CMK (cell line): ENCODE data around the gene DDI1.
"Not testable (repeated sequence)": the region's sequence is repeated elsewhere in the genome, so short reads cannot be mapped to it uniquely, and the experiment has no call there.

Experiments used
- DNase-seq: peaks from one replicate; pipeline ENCODE4 v3.0.0-alpha.2; 2010; ENCODE audit warnings: low read depth

DDI1 gene

DNA sequence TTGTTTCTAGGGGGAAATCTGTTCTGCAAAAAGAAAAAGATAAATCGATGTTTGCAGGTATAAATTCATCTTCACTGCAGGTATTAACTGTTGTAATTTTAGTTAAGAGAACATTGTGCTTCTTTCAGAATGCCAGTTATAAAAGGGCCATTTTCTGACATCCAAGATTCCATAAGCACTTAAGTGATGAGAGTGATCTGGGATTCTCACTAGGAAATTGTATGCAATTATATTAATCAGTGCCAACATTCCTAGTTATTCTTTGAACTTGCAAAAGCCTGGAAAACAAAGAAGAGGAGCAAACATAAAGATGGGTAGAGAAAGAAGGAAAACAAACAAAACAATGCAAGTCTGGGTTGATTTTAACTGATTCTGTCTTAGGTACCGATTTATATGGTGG, 5.4 kb downstream of the DDI1 start:
- DNase-seq = no peak

DNA sequence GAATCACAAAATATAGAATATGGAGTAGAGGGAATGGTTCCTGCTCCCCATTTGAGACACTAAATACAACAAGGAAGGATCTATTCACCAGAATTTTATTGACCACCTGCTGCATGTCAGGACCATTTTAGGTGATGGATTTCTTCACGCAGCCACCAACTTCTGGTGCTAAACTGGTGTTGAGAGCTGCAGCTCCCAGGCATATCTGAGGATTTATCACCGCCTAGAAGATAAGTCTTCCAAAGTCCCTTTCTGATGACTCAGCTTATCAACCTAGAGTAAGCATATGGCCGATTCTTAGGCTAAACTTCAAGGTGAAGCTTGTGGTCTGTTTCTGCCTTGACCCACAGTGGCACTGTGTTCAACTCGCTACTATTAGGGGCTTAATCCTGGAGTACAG, 6.7 kb downstream of the DDI1 start:
- DNase-seq = no peak

DNA sequence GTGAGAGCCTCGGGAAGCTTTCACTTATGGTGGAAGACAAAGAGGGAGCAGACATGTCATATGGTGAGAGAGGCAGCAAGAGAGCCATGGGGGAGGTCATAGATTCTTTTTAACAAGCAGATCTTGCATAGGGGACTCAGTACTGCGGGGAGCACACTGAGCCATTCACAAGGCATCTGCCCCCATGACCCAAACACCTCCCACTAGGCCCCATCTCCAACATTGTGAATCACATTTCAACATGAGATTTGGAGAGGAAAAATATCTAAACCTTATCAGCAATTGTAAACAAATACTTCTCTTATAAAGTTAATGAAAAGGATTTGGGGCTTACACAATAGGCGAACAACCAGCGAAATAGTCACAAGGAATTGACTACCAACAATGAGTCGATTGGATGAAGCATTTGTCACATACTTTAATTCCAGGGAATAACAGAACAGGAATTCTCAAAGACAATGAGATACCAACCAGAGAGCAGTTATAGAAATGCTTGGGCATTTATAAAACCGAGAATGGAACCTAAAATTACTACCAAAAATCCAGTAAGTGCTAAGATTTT, 7.3 kb downstream of the DDI1 start:
- DNase-seq = no peak

DNA sequence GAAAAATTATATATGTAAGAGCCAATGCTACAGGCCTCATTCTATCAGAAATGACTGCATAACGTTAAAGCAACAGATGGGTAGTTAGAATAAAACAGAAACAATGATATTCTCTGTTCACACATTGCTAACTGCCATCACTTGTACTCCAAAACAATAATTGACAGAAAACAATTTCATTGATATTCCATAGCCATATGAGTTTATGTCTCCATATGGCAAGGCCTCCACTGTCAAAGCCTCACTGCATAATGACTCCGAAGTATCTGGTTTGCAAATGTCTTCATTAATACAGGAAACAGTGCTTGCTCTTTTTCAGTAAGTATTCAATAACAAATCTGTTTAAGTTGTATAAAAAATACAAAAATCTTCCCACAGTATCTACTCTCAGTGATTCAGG, 9.9 kb downstream of the DDI1 start:
- DNase-seq = no peak

DNA sequence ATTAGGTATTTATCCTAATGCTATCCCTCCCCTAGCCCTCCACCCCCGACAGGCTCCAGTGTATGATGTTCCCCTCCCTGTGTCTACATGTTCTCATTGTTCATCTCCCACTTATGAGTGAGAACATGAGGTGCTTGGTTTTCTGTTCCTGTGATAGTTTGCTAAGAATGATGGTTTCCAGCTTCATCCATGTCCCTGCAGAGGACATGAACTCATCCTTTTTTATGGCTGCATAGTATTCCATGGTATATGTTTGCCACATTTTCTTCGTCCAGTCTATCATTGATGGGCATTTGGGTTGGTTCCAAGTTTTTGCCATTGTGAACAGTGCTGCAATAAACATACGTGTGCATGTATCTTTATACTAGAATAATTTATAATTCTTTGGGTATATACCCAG, 10.4 kb downstream of the DDI1 start:
- not testable (repeated sequence) for DNase-seq

DNA sequence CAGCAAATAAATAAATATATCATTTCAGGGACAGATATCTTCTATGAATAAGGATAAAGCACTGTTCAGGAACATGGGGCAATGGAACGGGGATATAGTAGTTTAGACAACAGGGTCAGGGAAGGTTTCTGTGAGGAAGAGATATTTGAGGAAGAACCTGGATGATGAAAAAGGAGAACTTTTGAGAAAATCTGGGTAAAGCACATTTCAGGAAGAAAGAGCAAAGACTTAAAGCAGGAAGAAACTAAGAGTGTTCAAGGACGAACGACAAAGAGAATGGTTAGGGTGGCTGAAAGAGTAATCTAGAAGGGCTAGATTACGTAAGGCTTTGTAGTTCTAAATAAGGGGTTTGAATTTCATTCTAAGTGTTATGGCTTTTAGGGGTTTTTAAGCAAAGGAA, 12.7 kb downstream of the DDI1 start:
- DNase-seq = no peak

DNA sequence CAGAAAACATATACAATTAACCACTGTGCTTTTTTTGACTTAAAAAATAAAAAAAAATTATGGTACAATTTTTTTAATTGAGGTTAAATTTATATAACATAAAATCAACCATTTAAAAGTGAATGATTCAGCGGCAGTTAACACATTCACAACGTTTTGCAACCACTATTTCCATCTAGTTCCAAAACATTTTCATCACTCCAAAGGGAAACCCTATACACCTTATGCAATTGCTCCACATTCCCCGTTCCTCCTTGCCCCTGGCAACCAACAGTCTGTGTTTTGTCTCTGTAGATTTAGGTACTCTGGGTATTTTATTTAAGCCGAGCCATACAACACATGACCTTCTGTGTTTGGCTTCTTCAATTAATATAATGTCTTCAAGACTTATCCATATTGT, 15.3 kb downstream of the DDI1 start:
- no peak for DNase-seq

DNA sequence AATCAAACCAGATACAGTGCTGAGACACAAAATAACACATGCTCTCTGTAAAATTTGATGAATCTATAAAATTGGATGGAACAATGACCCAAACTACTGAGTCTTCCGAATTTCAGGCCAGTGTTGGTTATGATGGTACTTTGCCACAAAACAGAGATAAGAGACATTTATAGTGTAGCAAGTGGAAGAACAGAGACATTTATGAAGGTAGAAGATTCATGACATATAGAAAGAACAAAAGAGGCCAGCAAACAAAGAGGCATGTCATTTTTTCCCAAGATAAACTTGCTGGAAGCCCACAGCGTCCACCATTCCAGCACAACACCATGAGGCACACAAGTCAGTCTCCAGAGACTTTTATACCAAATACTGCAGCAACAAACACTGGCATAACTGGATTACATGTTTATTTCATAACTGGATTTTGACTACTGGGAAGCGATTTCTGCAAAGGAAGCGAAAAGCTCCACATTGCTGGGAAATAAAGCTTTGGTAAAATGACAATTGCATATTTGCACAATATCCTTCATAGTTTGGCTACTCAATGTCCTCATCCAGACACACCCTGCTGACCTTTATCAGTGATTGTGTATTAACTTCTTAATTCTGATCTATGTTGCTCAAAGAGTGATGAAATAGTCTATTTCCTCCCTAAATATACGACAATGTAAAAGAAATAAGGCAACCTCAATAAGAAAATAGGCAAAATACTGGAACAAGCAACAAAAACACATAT, 17.5 kb downstream of the DDI1 start:
- DNase-seq = no peak

DNA sequence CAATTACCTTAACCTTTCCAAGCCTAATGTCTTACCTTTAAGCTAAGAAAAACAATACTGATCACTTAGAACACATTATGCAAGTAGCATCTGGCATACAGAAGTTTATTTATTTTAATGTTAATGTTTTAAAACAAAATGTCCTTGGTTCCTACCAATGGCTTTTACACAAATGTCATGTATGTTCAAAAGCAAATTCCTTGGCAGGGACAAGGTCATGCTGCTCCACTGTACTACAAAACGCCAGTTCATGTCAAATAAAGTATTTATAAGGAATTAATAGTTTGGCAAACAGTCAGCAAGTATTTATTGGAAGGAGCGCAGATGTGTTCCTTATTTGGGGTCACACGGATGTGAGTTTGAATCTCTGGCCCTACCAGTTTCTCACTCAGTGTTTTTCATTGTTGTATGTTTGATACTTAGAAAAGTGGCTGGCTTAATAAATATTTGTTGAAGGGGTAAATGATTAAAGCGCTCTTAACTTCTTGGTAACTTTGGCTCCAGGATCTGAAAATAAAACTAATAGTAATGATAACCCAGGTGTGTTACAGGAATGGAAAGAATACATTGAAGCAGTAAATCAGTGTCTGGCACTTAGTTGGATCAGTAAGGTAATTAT, 18.6 kb downstream of the DDI1 start:
- no peak for DNase-seq

DNA sequence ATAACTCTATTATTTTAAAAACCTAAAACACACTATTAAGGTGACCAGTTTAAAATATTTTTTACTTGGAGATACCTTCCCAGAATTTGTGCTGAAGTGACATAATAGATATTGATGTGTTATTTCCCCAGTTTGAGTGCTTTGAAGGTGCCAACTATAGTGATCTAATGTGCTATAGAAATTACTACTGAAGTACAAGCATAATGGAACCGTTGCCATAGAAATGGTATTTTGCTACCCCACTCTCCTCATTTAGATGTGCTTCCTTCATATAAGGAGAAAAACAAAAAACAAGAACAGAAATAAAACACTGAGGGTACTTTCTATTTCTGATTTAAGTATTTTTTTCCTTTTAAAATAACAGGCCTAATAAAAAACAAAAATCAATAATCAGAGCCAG, 19.2 kb downstream of the DDI1 start:
- DNase-seq = no peak

DNA sequence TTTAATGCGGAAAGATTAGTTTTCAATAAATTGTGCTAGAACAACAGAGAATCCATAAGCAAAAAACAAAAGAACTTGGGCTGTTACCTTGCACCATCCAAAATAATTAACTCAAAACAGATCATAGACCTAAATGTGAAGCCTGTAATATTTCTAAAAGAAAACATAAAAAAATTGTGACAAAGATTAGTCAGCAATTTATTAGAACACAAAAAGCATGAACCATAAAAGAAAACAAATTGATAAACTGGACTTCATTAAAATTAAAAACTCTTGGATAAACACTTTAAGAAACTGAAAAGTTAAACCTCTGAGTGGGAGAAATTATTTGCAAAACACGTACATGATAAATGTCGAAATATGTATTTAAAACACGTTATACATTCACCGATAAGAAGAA, 21.5 kb downstream of the DDI1 start:
- DNase-seq = no peak

DNA sequence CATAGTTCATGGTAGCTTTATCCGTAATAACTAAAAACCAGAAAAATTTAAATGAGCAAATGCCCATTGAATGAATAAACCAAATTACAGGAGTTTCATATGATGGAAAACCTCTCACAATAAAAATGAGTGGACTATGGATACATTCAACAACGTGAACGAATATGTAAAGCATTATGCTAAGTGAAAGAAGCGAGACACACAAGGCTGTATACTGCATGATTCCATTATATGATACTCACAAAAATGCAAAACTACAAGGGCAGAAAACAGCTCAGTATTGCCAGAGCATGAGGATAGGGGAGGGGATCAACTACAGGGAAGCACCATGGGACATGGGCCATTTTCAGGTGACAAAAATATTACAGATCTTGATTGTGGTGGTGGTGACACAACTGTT, 22.2 kb downstream of the DDI1 start:
- DNase-seq = no peak

DNA sequence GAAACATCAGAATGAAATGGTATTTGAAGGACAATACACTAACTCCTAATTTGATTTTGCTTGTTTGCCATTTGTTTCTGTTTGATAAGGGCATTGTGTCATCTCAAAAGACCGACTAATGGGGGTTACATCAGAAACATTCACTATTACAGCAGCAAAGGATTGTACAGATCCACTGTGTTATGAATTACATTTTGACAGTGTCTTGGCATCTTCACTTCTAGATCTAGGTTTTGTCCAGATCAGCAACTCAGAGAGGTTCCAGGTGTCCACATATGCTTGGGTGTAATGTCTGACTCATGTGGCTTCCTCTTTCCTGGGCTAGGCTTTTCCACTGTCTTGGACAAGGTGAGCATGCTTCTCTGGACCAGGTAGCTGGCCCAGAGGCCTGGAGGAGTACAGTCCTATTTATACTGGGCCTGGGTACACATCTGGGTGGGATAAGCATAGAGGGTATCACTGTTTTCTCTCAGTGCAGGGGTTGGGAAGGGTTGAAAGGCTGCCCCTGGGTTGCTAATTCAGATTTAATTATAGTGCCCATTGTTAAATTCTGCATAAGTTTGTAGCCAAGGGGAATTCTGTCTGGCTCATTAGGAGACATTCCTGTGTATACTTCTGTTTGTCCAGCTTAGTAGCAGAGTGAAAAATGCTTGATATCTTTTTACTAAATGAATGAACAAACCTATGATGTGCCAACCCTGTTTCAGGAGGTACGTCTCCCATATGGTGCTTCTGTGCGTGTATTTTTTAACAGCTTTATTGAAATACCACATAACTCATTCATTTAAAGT, 23.8 kb downstream of the DDI1 start:
- DNase-seq = no peak

DNA sequence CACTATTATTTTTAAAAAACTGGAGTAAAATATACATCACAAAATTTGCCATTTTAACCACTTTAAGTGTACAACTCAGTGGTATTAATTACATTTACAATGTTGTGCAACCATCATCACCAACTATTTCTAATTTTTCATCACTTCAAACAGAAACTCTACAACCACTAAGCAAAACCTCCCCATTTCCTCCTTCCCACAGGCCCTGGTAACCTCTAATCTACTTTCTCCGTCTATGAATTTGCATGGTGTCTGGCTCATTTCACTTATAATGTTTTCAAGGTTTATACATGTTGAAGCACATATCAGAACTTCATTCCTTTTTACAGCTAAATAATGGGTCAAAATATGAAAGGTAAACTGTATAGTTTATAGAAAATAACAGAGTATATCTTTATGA, 24.4 kb downstream of the DDI1 start:
- DNase-seq = no peak

DNA sequence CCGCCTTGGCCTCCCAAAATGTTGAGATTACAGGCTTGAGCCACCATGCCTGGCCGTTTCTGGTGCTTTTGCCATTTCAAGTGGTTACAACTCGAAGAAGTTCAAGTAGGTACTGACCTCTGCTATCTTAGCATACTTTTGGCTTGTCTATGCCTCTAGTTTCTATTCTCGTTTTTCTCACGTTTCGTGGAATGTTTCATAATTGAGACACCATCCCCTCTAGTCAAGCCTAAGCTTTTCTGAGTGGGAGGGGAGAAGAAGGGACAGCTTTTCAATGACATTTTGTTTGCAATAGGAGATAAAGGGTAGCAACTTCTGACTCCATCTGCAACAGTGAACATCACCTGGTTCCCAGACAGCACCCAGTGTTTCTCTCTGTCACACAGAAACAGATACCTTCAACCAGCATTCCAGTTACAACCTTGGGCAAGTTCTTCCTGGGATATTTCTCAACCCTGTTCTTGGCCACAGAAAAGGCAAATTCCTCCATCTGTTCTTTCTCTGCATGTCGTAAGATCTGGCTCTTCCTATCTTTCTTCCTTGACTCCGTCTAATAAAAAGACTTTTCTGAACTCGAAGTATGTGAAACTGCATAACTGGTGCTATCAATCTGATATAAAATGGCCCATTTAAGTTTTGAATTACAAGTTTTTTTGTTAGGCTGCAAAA, 25.5 kb downstream of the DDI1 start:
- no peak for DNase-seq

DNA sequence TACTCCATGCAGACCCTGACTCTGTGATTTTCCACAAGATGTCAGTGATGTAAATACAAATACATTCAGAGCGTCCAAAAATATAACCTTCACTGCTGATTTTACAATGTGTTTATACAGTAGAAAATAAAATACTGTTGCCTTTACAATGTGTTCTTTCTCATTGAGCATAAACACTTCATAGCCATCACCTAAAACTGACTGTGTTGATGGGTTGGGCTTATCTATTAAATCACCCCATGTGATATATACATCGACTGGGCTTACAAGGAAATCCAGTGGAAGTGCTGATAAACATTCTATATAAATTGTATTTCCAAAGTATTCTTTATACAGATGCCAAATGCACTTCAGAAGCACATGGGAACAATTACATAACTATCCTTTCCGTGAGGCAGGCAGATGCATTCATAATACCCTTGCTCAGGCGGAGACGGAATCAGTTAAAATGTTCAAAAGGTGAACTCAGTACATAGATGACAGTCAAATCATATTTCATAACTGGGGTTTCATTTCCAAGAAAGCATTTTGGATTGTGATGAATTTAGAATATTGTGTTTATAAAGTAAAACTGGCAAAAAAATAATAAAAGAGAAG, 27.7 kb downstream of the DDI1 start:
- no peak for DNase-seq

DNA sequence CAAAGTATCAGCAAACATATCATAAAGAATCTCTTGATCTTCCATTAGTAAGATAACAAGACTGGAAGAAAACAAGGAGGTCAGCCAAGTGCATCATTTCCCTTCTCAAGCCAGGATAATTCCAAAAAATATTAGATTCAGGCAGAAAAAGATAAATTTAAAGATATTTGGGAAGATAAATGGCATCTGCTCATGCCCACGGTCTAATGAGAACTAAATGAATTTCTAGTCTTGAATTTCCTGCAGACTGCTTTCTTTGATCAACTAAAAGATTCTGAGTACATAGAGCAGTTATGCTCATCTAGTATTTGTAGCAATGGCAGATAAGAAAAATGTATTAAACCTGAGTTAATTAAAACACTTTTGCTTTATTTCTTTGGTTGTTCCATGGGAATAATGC, 31.1 kb downstream of the DDI1 start:
- DNase-seq = no peak

DNA sequence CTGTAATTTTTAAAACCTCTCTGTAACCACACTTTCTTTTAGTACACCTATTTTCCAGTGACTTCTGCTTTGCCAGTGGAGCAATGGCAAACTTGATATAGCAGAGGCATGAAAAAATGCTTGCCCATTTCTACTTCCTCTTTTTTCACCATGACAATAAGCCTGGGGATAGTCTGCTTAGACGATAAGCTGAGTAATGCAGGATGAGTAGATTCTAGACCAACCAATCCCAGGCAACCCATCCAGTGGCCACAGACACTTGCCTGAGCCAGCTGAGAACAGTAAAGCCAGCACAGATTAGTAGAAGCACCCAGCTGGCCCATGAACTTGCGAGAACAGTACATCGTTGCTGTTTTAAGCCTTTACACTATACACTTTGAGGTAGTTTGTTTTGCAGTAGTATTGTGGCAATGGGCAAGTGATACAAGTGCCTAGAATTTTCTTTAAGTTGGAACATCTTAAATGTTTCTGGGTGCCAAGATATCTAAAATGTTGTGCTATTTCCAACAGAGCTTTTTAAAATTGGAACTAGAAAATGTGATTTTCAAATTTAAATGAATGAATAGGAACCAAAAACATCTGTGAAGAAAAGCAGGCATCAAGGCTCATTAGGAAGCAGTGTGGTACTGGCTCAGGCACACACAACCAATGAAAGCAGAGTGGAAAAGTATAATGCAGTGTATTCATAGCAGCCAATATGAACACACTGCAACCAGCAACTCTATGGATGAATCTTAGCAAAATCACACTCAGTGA, 37.7 kb downstream of the DDI1 start:
- DNase-seq = no peak

DNA sequence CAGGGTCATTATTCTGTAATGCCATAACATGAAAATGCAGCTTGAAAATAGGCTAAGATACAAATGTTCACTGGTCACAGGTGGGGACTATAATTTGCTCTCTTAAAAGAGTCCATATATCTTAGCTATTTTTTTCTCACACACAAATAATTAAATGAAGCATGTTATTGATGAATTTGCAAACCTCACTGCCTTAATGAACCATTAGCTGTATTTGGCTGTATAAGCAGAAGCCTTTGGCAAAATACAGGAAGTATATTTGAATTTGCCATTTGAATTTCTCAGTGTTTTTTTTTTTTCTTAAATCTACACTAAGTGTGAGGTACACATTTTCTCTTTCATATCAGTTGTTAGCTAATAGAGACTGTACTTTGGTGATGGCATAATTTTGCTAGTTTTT, 38.7 kb downstream of the DDI1 start:
- DNase-seq = no peak

DNA sequence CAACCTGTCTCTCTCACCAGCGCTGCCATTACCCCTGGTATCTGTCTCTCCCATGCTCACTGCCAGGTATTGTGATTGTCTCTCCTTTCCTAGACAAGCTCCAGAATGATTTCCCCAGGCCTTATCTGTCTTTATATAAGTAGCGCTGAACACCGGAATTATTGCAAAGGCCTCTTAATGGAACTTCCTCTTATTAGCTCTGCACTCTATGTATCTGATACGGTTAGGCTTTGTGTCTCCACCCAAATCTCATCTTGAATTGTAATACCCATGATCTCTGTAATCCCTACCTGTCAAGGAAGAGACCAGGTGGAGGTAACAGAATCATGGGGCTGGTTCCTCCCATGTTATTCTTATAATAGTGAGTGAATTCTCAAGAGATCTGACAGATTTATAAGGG, 39.3 kb downstream of the DDI1 start:
- no peak for DNase-seq

DNA sequence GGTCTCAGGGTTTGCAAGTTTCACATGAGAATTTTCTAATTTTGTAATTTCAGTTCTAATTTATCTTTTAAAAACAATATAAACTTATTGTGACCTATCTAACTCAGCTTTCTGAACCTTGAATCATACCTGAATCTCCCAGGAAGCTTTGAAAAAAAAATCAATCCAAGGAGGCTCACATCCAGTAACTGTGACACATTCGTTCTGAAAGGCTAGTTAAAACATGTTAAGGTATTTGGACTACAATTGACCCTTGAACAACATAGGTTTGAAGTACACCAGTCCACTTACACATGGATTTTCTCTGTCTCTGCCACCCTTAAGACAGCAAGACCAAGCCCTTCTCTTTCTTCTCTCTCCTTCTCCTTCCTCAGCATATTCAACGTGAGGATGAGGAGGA, 40.0 kb downstream of the DDI1 start:
- no peak for DNase-seq
